Mucosa of stomach (tissue), 1 donor: ENCODE measurements around the gene BLACAT1.
"Not testable (repeated sequence)": the region's sequence is repeated elsewhere in the genome, so short reads cannot be mapped to it uniquely, and the experiment has no call there.

ENCODE experiments used
- H3K27me3 ChIP-seq: one replicate; pipeline ENCODE4 v1.7.0; 2013; ENCODE audit warnings: mild to moderate bottlenecking, low read length; ENCODE audit not compliant: control insufficient read depth, insufficient read depth
- H3K36me3 ChIP-seq: one replicate; pipeline ENCODE4 v1.7.0; 2013; ENCODE audit warnings: low read length; ENCODE audit not compliant: control insufficient read depth, insufficient read depth
- H3K4me1 ChIP-seq: one replicate; pipeline ENCODE4 v1.7.0; 2013; ENCODE audit warnings: mild to moderate bottlenecking, low read length; ENCODE audit not compliant: control insufficient read depth, insufficient read depth
- H3K4me3 ChIP-seq: one replicate; pipeline ENCODE4 v1.7.0; 2013; ENCODE audit warnings: low read length
- H3K9ac ChIP-seq: one replicate; pipeline ENCODE4 v1.7.0; 2013; ENCODE audit warnings: mild to moderate bottlenecking, low read length, moderate library complexity
- H3K9me3 ChIP-seq: one replicate; pipeline ENCODE4 v1.7.0; 2013; ENCODE audit warnings: mild to moderate bottlenecking, low read length, moderate library complexity; ENCODE audit not compliant: control insufficient read depth
- donor health status: Pancreatic carcinoma.

BLACAT1 gene

GRCh38 chr1:205441716-205442050 lies 14.2 kb downstream of the BLACAT1 start:
- no peak overlapping the region for H3K4me3 ChIP-seq
- no peaks in the 10 kb centered on the region for H3K36me3 ChIP-seq
- peak overlapping the region; percentile 51 for H3K9ac ChIP-seq
- peaks cover 53% of the 10 kb centered on the region for H3K4me1 ChIP-seq
- peaks cover 8% of the 10 kb centered on the region for H3K27me3 ChIP-seq
- no peaks in the 10 kb centered on the region for H3K9me3 ChIP-seq

- H3K9me3 ChIP-seq, result no peaks in the 10 kb centered on the region
- H3K4me3 ChIP-seq, result no peak overlapping the region
- H3K9ac ChIP-seq, result peak overlapping the region; percentile 51
- H3K27me3 ChIP-seq, result peaks cover 9% of the 10 kb centered on the region
- no peaks in the 10 kb centered on the region for H3K36me3 ChIP-seq
- H3K4me1 ChIP-seq, result peaks cover 53% of the 10 kb centered on the region
Measured at GRCh38 chr1:205441318-205441633, 14.6 kb downstream of the BLACAT1 start.

GRCh38 chr1:205440476-205441317 lies 15.1 kb downstream of the BLACAT1 start:
- Histone ChIP-seq H3K36me3 (no peaks in the 10 kb centered on the region), H3K4me1 (peaks cover 53% of the 10 kb centered on the region), H3K9ac (peak overlapping the region; percentile 73), H3K9me3 (no peaks in the 10 kb centered on the region), H3K4me3 (no peak overlapping the region), H3K27me3 (peaks cover 9% of the 10 kb centered on the region)

GRCh38 chr1:205440121-205440475 lies 15.7 kb downstream of the BLACAT1 start:
- Histone ChIP-seq H3K27me3 (peaks cover 13% of the 10 kb centered on the region), H3K9me3 (no peaks in the 10 kb centered on the region), H3K36me3 (no peaks in the 10 kb centered on the region), H3K9ac (peak overlapping the region; percentile 73), H3K4me3 (no peak overlapping the region), H3K4me1 (peaks cover 48% of the 10 kb centered on the region)

GRCh38 chr1:205438213-205439158 lies 17.4 kb downstream of the BLACAT1 start:
- Histone ChIP-seq H3K27me3 (peaks cover 12% of the 10 kb centered on the region), H3K4me1 (peaks cover 46% of the 10 kb centered on the region), H3K4me3 (no peak overlapping the region), H3K36me3 (no peaks in the 10 kb centered on the region), H3K9me3 (no peaks in the 10 kb centered on the region), H3K9ac (peak overlapping the region; percentile 38)

GRCh38 chr1:205437570-205437969 lies 18.3 kb downstream of the BLACAT1 start:
- Histone ChIP-seq H3K27me3 (peaks cover 12% of the 10 kb centered on the region), H3K36me3 (no peaks in the 10 kb centered on the region), H3K9ac (no peak overlapping the region), H3K4me3 (no peak overlapping the region), H3K9me3 (no peaks in the 10 kb centered on the region), H3K4me1 (peaks cover 37% of the 10 kb centered on the region)

- H3K36me3 ChIP-seq, result no peaks in the 10 kb centered on the region
- H3K4me1 ChIP-seq, result peaks cover 31% of the 10 kb centered on the region
- H3K9ac ChIP-seq, result no peak overlapping the region
- no peak overlapping the region for H3K4me3 ChIP-seq
- H3K9me3 ChIP-seq, result no peaks in the 10 kb centered on the region
- H3K27me3 ChIP-seq, result peaks cover 12% of the 10 kb centered on the region
Measured at GRCh38 chr1:205436776-205437410, 19.0 kb downstream of the BLACAT1 start.

GRCh38 chr1:205435578-205436573 lies 20.0 kb downstream of the BLACAT1 start:
- no peak overlapping the region for H3K4me3 ChIP-seq
- H3K4me1 ChIP-seq, result peaks cover 20% of the 10 kb centered on the region
- no peaks in the 10 kb centered on the region for H3K9me3 ChIP-seq
- H3K9ac ChIP-seq, result no peak overlapping the region
- H3K27me3 ChIP-seq, result peaks cover 12% of the 10 kb centered on the region
- no peaks in the 10 kb centered on the region for H3K36me3 ChIP-seq

GRCh38 chr1:205434738-205435137 lies 21.1 kb downstream of the BLACAT1 start:
- no peaks in the 10 kb centered on the region for H3K9me3 ChIP-seq
- H3K4me1 ChIP-seq, result peaks cover 12% of the 10 kb centered on the region
- H3K9ac ChIP-seq, result no peak overlapping the region
- peaks cover 12% of the 10 kb centered on the region for H3K27me3 ChIP-seq
- H3K4me3 ChIP-seq, result no peak overlapping the region
- no peaks in the 10 kb centered on the region for H3K36me3 ChIP-seq

GRCh38 chr1:205432692-205433091 lies 23.2 kb downstream of the BLACAT1 start:
- H3K36me3 ChIP-seq, H3K9ac ChIP-seq, H3K4me3 ChIP-seq, H3K4me1 ChIP-seq, H3K9me3 ChIP-seq: not testable (repeated sequence)
- H3K27me3 ChIP-seq, result peaks cover 12% of the 10 kb centered on the region

GRCh38 chr1:205432116-205432515 lies 23.7 kb downstream of the BLACAT1 start:
- peaks cover 12% of the 10 kb centered on the region for H3K27me3 ChIP-seq
- no peak overlapping the region for H3K9ac ChIP-seq
- H3K4me3 ChIP-seq, result no peak overlapping the region
- no peaks in the 10 kb centered on the region for H3K9me3 ChIP-seq
- H3K4me1 ChIP-seq, result no peaks in the 10 kb centered on the region
- H3K36me3 ChIP-seq, result no peaks in the 10 kb centered on the region
